ENCODE results near the gene IFNLR1. TPM values are rescaled to one million over a fixed set of nuclear protein-coding genes. Genes with fewer than 3 reads are reported as not detected.
A peak's percentile ranks its signal among the peaks of the same experiment; 100 is the strongest.

IFNLR1 gene
- total RNA-seq, 1 donor: not detected

GRCh38 chr1:24110642-24111261 is 76.3 kb downstream of the IFNLR1 start:
- no peaks in the 10 kb centered on the region for H3K36me3 ChIP-seq (ENCODE audit: insufficient read depth, low read length)
- no peak overlapping the region for H2AFZ ChIP-seq (ENCODE audit: low read length)
- no peak overlapping the region for H3K27ac ChIP-seq (ENCODE audit: low read depth, low read length)
- no peaks in the 10 kb centered on the region for H3K9me3 ChIP-seq (ENCODE audit: low read depth, low read length)
- peaks cover 16% of the 10 kb centered on the region for H3K27me3 ChIP-seq (ENCODE audit: insufficient read depth, low read length)
- no peak overlapping the region for H3K4me2 ChIP-seq (ENCODE audit: insufficient read depth, low read length)
- TF ChIP-seq CTCF (IDR thresholded peaks at IDR 0.05; ENCODE audit: extremely low read depth, low read depth, low read length): no peak
- no peaks in the 10 kb centered on the region for H4K20me1 ChIP-seq (ENCODE audit: insufficient read depth, low read length)
- peaks cover 23% of the 10 kb centered on the region for H3K4me1 ChIP-seq (ENCODE audit: insufficient read depth, low read length)
- DNase-seq (ENCODE audit: insufficient read length, low spot score, missing footprints): peak; percentile 58
- no peak overlapping the region for H3K4me3 ChIP-seq (ENCODE audit: insufficient read depth, low read length)
- no peaks in the 10 kb centered on the region for H3K79me2 ChIP-seq (ENCODE audit: insufficient read depth, low read length)

DNA sequence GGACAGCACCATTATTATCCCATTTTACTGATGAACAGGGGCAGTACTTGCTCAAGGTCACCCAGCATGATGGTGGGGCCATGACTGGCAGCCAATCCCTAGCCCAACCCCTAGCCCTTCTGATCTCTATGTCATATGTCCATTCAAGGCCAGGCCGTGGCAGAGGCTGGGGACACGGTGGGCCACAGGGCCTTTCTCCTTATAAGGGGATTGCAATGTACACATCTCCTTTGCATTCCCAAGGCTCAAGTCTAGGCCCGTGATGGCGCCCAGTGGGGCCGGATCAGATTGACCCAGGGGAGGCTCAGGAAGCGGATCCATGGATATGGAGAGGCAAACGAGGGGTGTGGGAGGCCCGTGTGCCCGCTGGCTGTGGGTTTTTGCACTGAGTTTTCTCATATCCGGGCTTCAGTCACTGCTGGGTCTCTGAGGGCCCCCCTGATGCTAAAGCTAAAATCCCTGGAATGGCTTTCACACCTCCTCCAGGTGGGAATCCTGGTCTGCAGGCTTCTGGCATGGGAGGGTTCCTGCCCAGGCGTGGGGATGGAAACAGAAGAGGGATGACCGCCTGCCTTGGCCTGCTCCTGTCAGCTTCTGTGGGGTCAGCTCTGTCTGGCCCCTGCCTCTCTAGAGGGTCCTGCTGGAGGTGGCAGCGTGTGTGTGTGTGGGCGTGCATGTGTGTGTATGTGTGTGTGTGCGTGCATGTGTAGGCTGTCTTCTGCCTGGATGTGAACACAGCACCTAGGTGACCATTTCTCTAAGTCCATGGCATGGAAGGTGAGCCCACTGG is 77.2 kb downstream of the IFNLR1 start:
- H4K20me1 ChIP-seq (ENCODE audit: insufficient read depth, low read length): no peaks in the 10 kb centered on the region
- H3K4me3 ChIP-seq (ENCODE audit: insufficient read depth, low read length): no peak overlapping the region
- H3K27ac ChIP-seq (ENCODE audit: low read depth, low read length): no peak overlapping the region
- H3K36me3 ChIP-seq (ENCODE audit: insufficient read depth, low read length): no peaks in the 10 kb centered on the region
- no peaks in the 10 kb centered on the region for H3K9me3 ChIP-seq (ENCODE audit: low read depth, low read length)
- DNase-seq (ENCODE audit: insufficient read length, low spot score, missing footprints): peak; percentile 59
- TF ChIP-seq CTCF (IDR thresholded peaks at IDR 0.05; ENCODE audit: extremely low read depth, low read depth, low read length): no peak
- H3K4me2 ChIP-seq (ENCODE audit: insufficient read depth, low read length): no peak overlapping the region
- H3K27me3 ChIP-seq (ENCODE audit: insufficient read depth, low read length): peaks cover 15% of the 10 kb centered on the region
- H3K79me2 ChIP-seq (ENCODE audit: insufficient read depth, low read length): no peaks in the 10 kb centered on the region
- no peak overlapping the region for H2AFZ ChIP-seq (ENCODE audit: low read length)
- H3K4me1 ChIP-seq (ENCODE audit: insufficient read depth, low read length): peaks cover 23% of the 10 kb centered on the region

GRCh38 chr1:24109166-24109483 is 78.0 kb downstream of the IFNLR1 start:
- no peaks in the 10 kb centered on the region for H3K9me3 ChIP-seq (ENCODE audit: low read depth, low read length)
- H3K4me3 ChIP-seq (ENCODE audit: insufficient read depth, low read length): no peak overlapping the region
- no peak for TF ChIP-seq CTCF (IDR thresholded peaks at IDR 0.05; ENCODE audit: extremely low read depth, low read depth, low read length)
- no peak for DNase-seq (ENCODE audit: insufficient read length, low spot score, missing footprints)
- H3K4me1 ChIP-seq (ENCODE audit: insufficient read depth, low read length): peaks cover 23% of the 10 kb centered on the region
- peaks cover 12% of the 10 kb centered on the region for H3K27me3 ChIP-seq (ENCODE audit: insufficient read depth, low read length)
- no peak overlapping the region for H3K4me2 ChIP-seq (ENCODE audit: insufficient read depth, low read length)
- no peaks in the 10 kb centered on the region for H3K79me2 ChIP-seq (ENCODE audit: insufficient read depth, low read length)
- peak overlapping the region; percentile 53 for H3K27ac ChIP-seq (ENCODE audit: low read depth, low read length)
- no peaks in the 10 kb centered on the region for H3K36me3 ChIP-seq (ENCODE audit: insufficient read depth, low read length)
- H2AFZ ChIP-seq (ENCODE audit: low read length): peak overlapping the region; percentile 73
- no peaks in the 10 kb centered on the region for H4K20me1 ChIP-seq (ENCODE audit: insufficient read depth, low read length)

All from osteoblast (primary cell).